GM12878 (cell line): ENCODE results near the gene MFSD1. TPM values are rescaled to one million over a fixed set of nuclear protein-coding genes. Genes with fewer than 3 reads are reported as not detected.

Experiments used
- ATAC-seq: fragments of 200-7000 bp; cut with Tn5 transposase; 3 replicates; pipeline ENCODE4 v1.9.1; 2020; ENCODE audit warnings: mild to moderate bottlenecking, moderate library complexity
- BruUV-seq: library from RNA; stranded (reverse); fragments of 400-500 nt; replicated peaks from 2 replicates; lab custom pipeline; 2021; lab: Mats Ljungman, UMichigan
- CTCF ChIA-PET: fragments of 300-600 bp; sonication (Branson Sonifier 250); formaldehyde crosslinking; extraction: SDS; loops from one replicate; lab custom pipeline; 2021; ENCODE audit warnings: inconsistent platforms; lab: Yijun Ruan, JAX
- POLR2A ChIA-PET: fragments of 350-600 bp; formaldehyde crosslinking; extraction: SDS; loops from one replicate; lab custom pipeline; 2021; ENCODE audit warnings: inconsistent platforms; lab: Charles Lee
- RAD21 ChIA-PET: fragments of 300-600 bp; sonication (Branson Sonifier 250); formaldehyde crosslinking; loops from one replicate; lab custom pipeline; 2023; ENCODE audit warnings: antibody characterized with exemption; ENCODE audit not compliant: unreplicated experiment; lab: Charles Lee
- SMC1A ChIA-PET: fragments of 300-600 bp; sonication (Branson Sonifier 250); formaldehyde crosslinking; loops from one replicate; lab custom pipeline; 2023; ENCODE audit not compliant: unreplicated experiment, uncharacterized antibody; lab: Charles Lee
- DNase-seq: peaks from one replicate; pipeline ENCODE4 v3.0.0-alpha.2; 2011; ENCODE audit warnings: low read depth, low spot score
- FAIRE-seq: peaks from 3 replicates; lab custom pipeline; 2011; peaks lifted over from hg19 to GRCh38; lab: Jason Lieb, UNC
- H2AFZ ChIP-seq: 2 replicates; pipeline ENCODE4 v1.6.0; 2011; ENCODE audit warnings: low read depth, low read length, control low read depth; ENCODE audit not compliant: control insufficient read depth
- H3K27ac ChIP-seq: 2 replicates; pipeline ENCODE4 v1.5.1; 2011; ENCODE audit warnings: control low read depth; ENCODE audit not compliant: control insufficient read depth, insufficient read depth
- H3K27me3 ChIP-seq, 2 experiments: replicated peaks in 1 of 2; 2 replicates each; pipeline versions ENCODE4 v1.6.0 to v1.6.1; 2011; ENCODE audit warnings: low read length in 1 of 2; ENCODE audit not compliant: control insufficient read depth in 2 of 2, insufficient read depth in 2 of 2
- H3K36me3 ChIP-seq, 2 experiments: 2 replicates each; pipeline ENCODE4 v1.5.1; 2011; ENCODE audit warnings: low read length in 1 of 2; ENCODE audit not compliant: control insufficient read depth in 2 of 2, insufficient read depth in 2 of 2
- H3K4me1 ChIP-seq: 2 replicates; pipeline ENCODE4 v1.6.1; 2011; ENCODE audit warnings: mild to moderate bottlenecking, low read length, moderate library complexity, mixed read lengths; ENCODE audit not compliant: control insufficient read depth, insufficient read depth
- H3K4me2 ChIP-seq: 2 replicates; pipeline ENCODE4 v1.6.0; 2011; ENCODE audit warnings: control low read depth; ENCODE audit not compliant: control insufficient read depth, insufficient read depth
- H3K4me3 ChIP-seq: fragments of 200-600 bp; sonication (generic); 2 replicates; pipeline ENCODE4 v1.5.1; 2016
- H3K79me2 ChIP-seq: 2 replicates; pipeline ENCODE4 v1.6.0; 2011; ENCODE audit warnings: low read length; ENCODE audit not compliant: control insufficient read depth, insufficient read depth
- H3K9ac ChIP-seq: 2 replicates; pipeline ENCODE4 v1.8.0; 2011; ENCODE audit warnings: low read length, control low read depth, mixed read lengths; ENCODE audit not compliant: control insufficient read depth, insufficient read depth
- H3K9me3 ChIP-seq: replicated peaks from 3 replicates; pipeline ENCODE4 v1.5.1; 2011; ENCODE audit warnings: mild to moderate bottlenecking, low read length; ENCODE audit not compliant: control insufficient read depth, insufficient read depth
- H4K20me1 ChIP-seq: 2 replicates; pipeline ENCODE4 v1.6.0; 2011; ENCODE audit not compliant: control insufficient read depth, insufficient read depth
- CBFB ChIP-seq: IDR thresholded peaks from 2 replicates; pipeline ENCODE4 v1.6.1; 2016; ENCODE audit warnings: antibody characterized with exemption, low read depth
- FOS ChIP-seq: IDR thresholded peaks from 3 replicates; pipeline ENCODE4 v1.6.1; 2011; ENCODE audit warnings: borderline replicate concordance; ENCODE audit not compliant: insufficient read length; ENCODE audit errors: extremely low read depth
- JUNB ChIP-seq: IDR thresholded peaks from 2 replicates; pipeline ENCODE4 v1.6.1; 2016; ENCODE audit warnings: antibody characterized with exemption, mild to moderate bottlenecking
- RUNX3 ChIP-seq: IDR thresholded peaks from 2 replicates; pipeline ENCODE4 v1.6.1; 2012; ENCODE audit warnings: low read length, inconsistent platforms
- SMC3 ChIP-seq: IDR thresholded peaks from 2 replicates; pipeline ENCODE4 v1.6.1; 2011; ENCODE audit warnings: low read length, improper control_type of control experiment, borderline replicate concordance
- STAT1 ChIP-seq: fragments of 450-650 bp; conservative IDR thresholded peaks from 2 replicates; pipeline ENCODE4 v1.6.1; 2014; ENCODE audit warnings: antibody characterized with exemption, mild to moderate bottlenecking
- TBL1XR1 ChIP-seq: IDR thresholded peaks from 2 replicates; pipeline ENCODE4 v1.6.1; 2012; ENCODE audit warnings: low read depth, low read length, improper control_type of control experiment
- TCF12 ChIP-seq: IDR thresholded peaks from 2 replicates; pipeline ENCODE4 v1.6.1; 2011; ENCODE audit warnings: low read depth, mild to moderate bottlenecking, low read length
- TCF3 ChIP-seq: IDR thresholded peaks from 2 replicates; pipeline ENCODE4 v1.6.1; 2012; ENCODE audit warnings: low read depth, mild to moderate bottlenecking, low read length, borderline replicate concordance; ENCODE audit not compliant: insufficient read depth
- TCF7 ChIP-seq: IDR thresholded peaks from 2 replicates; pipeline ENCODE4 v1.6.1; 2014; ENCODE audit warnings: antibody characterized with exemption, borderline replicate concordance
- YBX1 ChIP-seq: fragments of 450-650 bp; IDR thresholded peaks from 2 replicates; pipeline ENCODE4 v1.6.1; 2016; ENCODE audit warnings: antibody characterized with exemption
- ZNF217 ChIP-seq: fragments of 450-650 bp; IDR thresholded peaks from 2 replicates; pipeline ENCODE4 v1.6.1; 2017; ENCODE audit warnings: antibody characterized with exemption, mild to moderate bottlenecking
- ZNF24 ChIP-seq: fragments of 450-650 bp; IDR thresholded peaks from 2 replicates; pipeline ENCODE4 v1.6.1; 2017; ENCODE audit warnings: antibody characterized with exemption, mild to moderate bottlenecking
- WGBS: methylation state at CpG from one replicate; pipeline ENCODE4 v1.1.6; 2016; ENCODE audit warnings: low lambda C conversion rate; ENCODE audit not compliant: insufficient replicate concordance, insufficient coverage; ENCODE audit errors: missing lambda C conversion rate; 5-methylcytosine and 5-hydroxymethylcytosine counted together
- in situ Hi-C: fragments of 300-500 bp; cut with MboI; formaldehyde crosslinking; loops from 9 replicates; pipeline ENCODE4 v1.14.3; 2018; ENCODE audit warnings: mixed read lengths
- intact Hi-C: fragments of 100-400 bp; cut with micrococcal nuclease; formaldehyde crosslinking; loops from one replicate; pipeline ENCODE4 v1.14.2; 2022; ENCODE audit not compliant: unreplicated experiment
- polyA plus RNA-seq, 11 experiments: library from polyadenylated mRNA; depleted of rRNA in 4 of 11; unstranded in 6 of 11; stranded (reverse) in 5 of 11; fragments of >200 nt; fragmentation: Nextera tagmentation in 4 of 11; fragmentation: Illumina TruSeq in 1 of 11; extraction: Ambion mirVana in 4 of 11; extraction: Trizol in 1 of 11; gene quantifications; 1 replicate in 1 of 11; 2 replicates in 10 of 11; pipeline versions ENCODE4 v1.2.1 to v1.2.3, GENCODE V29; 2011 to 2016; ENCODE audit warnings: inconsistent platforms in 2 of 11, missing spikeins in 2 of 11, low read depth in 1 of 11
- total RNA-seq, 4 experiments: library from RNA; depleted of rRNA in 3 of 4; stranded (reverse); fragments of >200 nt in 3 of 4; fragmentation: Illumina TruSeq in 1 of 4; extraction: Trizol in 1 of 4; gene quantifications; 2 replicates each; pipeline versions ENCODE4 v1.2.1 to v1.2.3, GENCODE V29; 2013 to 2021
- TF ChIP-seq, protein P1 (sequence below): fragments of 450-650 bp; IDR thresholded peaks from 2 replicates; pipeline ENCODE4 v1.6.1; 2016; ENCODE audit warnings: mild to moderate bottlenecking
- TF ChIP-seq, protein P2 (sequence below): IDR thresholded peaks from 2 replicates; pipeline ENCODE4 v1.6.1; 2011; ENCODE audit warnings: borderline replicate concordance, low read depth, mild to moderate bottlenecking, moderate library complexity, mixed read lengths, low read length; ENCODE audit not compliant: insufficient read depth; ENCODE audit errors: extremely low read length
- TF ChIP-seq, protein P3 (sequence below): fragments of 150-350 bp; IDR thresholded peaks from 2 replicates; pipeline ENCODE4 v1.6.1; 2016; ENCODE audit warnings: low read depth, low read length
- TF ChIP-seq, protein P4 (sequence below): fragments of 450-650 bp; IDR thresholded peaks from 2 replicates; pipeline ENCODE4 v1.6.1; 2017; ENCODE audit warnings: low read depth, mild to moderate bottlenecking, moderate library complexity

The MFSD1 gene
- total and polyA plus RNA-seq, 10 of the 15 experiments (the other 5 are each of a cell fraction or from before 2014, with no cell fraction given) = 7.3 to 41.7 (median 28.6) TPM

DNA sequence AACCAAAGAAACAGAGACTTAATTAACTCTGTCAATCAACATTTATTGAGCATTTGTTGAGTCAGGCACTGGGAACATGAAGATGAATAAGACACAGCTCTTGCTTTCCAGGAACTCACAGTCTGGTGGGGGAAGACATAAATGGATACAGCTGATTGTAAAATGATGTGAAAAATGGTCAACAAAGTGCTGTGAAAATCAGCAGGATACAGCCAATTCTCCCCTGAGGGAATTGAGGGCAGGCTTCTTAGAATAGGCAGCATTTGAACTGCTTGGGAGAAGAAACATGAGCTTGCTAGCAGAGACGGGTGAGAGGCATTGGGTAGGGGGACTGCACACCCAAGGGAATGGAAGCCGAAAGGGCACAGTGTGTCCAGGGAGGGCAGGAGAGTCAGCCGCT is 41.1 kb downstream of the MFSD1 start:
- FAIRE-seq (no peak), DNase-seq (no peak), ATAC-seq (no peak)
- SMC1A ChIA-PET = no interaction called here
- Histone ChIP-seq H3K9ac (no peak overlapping the region), H3K4me3 (no peak overlapping the region), H4K20me1 (no peaks in the 10 kb centered on the region), H3K4me2 (no peak overlapping the region), H3K36me3 (no peaks in the 10 kb centered on the region), H3K79me2 (no peaks in the 10 kb centered on the region), H2AFZ (no peak overlapping the region), H3K4me1 (peaks cover 9% of the 10 kb centered on the region), H3K27ac (no peak overlapping the region), H3K27me3 (no peaks in the 10 kb centered on the region), H3K9me3 (no peaks in the 10 kb centered on the region)
- CTCF ChIA-PET = interaction anchor here (0.9 to 7.3 kb wide), 4 partner anchors 13 to 416 kb away, joined by 3 to 141 read pairs (median 16); no protein-coding TSS in a partner anchor
- intact Hi-C loops = loop anchor here (10.0 kb wide), 1 partner anchor 222 kb away; the partner anchor contains the start of gene IQCJ
- RAD21 ChIA-PET = interaction anchor here (1.5 kb wide), 1 partner anchor 417 kb away, joined by 3 read pairs; no protein-coding TSS in a partner anchor
- BruUV-seq = no TSS peak
- POLR2A ChIA-PET = no interaction called here
- 51% methylated on average over 3 of the region's 3 CpGs for WGBS
- in situ Hi-C loops = no loop called here
- TF ChIP-seq CBFB = no peak
- TF ChIP-seq, protein P1, sequence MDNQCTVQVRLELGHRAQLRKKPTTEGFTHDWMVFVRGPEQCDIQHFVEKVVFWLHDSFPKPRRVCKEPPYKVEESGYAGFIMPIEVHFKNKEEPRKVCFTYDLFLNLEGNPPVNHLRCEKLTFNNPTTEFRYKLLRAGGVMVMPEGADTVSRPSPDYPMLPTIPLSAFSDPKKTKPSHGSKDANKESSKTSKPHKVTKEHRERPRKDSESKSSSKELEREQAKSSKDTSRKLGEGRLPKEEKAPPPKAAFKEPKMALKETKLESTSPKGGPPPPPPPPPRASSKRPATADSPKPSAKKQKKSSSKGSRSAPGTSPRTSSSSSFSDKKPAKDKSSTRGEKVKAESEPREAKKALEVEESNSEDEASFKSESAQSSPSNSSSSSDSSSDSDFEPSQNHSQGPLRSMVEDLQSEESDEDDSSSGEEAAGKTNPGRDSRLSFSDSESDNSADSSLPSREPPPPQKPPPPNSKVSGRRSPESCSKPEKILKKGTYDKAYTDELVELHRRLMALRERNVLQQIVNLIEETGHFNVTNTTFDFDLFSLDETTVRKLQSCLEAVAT = no peak
- TF ChIP-seq, protein P2, sequence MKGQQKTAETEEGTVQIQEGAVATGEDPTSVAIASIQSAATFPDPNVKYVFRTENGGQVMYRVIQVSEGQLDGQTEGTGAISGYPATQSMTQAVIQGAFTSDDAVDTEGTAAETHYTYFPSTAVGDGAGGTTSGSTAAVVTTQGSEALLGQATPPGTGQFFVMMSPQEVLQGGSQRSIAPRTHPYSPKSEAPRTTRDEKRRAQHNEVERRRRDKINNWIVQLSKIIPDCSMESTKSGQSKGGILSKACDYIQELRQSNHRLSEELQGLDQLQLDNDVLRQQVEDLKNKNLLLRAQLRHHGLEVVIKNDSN = no peak
- TF ChIP-seq TCF12 = no peak
- TF ChIP-seq JUNB = no peak
- TF ChIP-seq TCF3 = no peak
- TF ChIP-seq FOS = no peak
- TF ChIP-seq RUNX3 = no peak
- no peak for TF ChIP-seq ZNF24
- TF ChIP-seq ZNF217 = no peak
- TF ChIP-seq YBX1 = no peak
- TF ChIP-seq SMC3 = no peak
- no peak for TF ChIP-seq TCF7
- TF ChIP-seq TBL1XR1 = no peak
- TF ChIP-seq, protein P3, sequence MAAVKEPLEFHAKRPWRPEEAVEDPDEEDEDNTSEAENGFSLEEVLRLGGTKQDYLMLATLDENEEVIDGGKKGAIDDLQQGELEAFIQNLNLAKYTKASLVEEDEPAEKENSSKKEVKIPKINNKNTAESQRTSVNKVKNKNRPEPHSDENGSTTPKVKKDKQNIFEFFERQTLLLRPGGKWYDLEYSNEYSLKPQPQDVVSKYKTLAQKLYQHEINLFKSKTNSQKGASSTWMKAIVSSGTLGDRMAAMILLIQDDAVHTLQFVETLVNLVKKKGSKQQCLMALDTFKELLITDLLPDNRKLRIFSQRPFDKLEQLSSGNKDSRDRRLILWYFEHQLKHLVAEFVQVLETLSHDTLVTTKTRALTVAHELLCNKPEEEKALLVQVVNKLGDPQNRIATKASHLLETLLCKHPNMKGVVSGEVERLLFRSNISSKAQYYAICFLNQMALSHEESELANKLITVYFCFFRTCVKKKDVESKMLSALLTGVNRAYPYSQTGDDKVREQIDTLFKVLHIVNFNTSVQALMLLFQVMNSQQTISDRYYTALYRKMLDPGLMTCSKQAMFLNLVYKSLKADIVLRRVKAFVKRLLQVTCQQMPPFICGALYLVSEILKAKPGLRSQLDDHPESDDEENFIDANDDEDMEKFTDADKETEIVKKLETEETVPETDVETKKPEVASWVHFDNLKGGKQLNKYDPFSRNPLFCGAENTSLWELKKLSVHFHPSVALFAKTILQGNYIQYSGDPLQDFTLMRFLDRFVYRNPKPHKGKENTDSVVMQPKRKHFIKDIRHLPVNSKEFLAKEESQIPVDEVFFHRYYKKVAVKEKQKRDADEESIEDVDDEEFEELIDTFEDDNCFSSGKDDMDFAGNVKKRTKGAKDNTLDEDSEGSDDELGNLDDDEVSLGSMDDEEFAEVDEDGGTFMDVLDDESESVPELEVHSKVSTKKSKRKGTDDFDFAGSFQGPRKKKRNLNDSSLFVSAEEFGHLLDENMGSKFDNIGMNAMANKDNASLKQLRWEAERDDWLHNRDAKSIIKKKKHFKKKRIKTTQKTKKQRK = no peak
- no peak for TF ChIP-seq STAT1
- TF ChIP-seq, protein P4, sequence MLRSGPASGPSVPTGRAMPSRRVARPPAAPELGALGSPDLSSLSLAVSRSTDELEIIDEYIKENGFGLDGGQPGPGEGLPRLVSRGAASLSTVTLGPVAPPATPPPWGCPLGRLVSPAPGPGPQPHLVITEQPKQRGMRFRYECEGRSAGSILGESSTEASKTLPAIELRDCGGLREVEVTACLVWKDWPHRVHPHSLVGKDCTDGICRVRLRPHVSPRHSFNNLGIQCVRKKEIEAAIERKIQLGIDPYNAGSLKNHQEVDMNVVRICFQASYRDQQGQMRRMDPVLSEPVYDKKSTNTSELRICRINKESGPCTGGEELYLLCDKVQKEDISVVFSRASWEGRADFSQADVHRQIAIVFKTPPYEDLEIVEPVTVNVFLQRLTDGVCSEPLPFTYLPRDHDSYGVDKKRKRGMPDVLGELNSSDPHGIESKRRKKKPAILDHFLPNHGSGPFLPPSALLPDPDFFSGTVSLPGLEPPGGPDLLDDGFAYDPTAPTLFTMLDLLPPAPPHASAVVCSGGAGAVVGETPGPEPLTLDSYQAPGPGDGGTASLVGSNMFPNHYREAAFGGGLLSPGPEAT = no peak
